ENCODE data around the gene TMEM51. TPM values are rescaled to one million over a fixed set of nuclear protein-coding genes. Genes with fewer than 3 reads are reported as not detected.

TMEM51 gene
- total RNA-seq, 1 donor from 2014 or later: 9.3 TPM

DNA sequence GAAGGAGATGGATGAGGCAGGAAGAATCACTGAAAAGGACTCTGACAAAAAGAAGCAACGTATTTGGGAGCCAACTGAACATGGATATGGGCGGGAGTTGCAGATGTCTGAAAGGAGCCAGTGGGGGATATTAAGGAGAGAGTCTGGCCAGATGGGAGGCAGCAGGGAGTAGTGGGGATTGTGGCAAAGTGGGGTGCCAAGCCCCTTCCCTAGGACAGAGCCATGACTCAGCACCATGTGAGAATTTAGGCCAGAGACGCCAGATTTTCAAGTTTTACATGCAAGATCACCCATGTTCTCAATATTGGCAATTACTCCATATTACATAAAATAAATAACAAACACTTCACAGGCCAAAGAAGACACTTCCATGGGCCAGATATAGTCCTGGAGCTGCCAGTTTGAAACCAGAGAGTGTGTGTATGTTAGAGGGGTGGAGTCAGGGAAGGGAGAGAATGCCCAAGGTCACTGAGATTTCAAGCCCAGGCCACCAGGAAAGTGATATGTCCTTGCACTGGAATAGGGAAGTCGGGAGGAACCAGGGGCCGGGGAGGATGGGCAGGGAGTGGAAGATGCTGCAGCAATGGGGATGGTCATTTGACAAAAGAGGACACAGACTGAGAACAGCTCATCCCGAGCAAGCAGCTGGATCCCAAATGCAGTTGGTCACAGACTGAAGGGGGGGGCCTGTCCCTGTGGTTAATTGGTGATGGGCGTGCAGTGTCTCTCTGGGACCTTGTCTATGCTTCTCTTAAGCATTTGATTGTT is 23.5 kb downstream of the TMEM51 start:
- DNase-seq (ENCODE audit: low read depth in 2 of 2): no peak

GRCh38 chr1:15177710-15178166 is 24.2 kb downstream of the TMEM51 start:
- DNase-seq (ENCODE audit: low read depth in 2 of 2): peak; percentile 31 to 88

GRCh38 chr1:15178571-15179484 is 25.3 kb downstream of the TMEM51 start:
- peak; percentile 92 to 93 for DNase-seq (ENCODE audit: low read depth in 2 of 2)

DNA sequence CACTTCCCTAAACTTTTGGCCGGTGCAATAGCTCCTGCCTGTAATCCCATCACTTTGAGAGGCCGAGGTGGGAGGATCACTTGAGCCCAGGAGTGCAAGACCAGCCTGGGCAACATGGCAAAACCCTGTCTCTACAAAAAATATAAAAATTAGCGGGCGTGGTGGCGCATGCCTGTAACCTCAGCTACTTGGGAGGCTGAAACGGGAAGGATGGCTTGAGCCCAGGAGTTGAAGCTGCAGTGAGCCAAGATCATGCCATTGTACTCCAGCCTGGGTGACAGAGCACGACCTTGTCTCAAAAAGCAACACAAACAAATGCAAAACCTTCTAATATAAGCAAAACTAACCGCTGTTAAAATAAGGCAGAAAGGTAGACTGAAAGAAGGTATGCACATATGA is 25.9 kb downstream of the TMEM51 start:
- DNase-seq (ENCODE audit: low read depth in 2 of 2): no peak

DNA sequence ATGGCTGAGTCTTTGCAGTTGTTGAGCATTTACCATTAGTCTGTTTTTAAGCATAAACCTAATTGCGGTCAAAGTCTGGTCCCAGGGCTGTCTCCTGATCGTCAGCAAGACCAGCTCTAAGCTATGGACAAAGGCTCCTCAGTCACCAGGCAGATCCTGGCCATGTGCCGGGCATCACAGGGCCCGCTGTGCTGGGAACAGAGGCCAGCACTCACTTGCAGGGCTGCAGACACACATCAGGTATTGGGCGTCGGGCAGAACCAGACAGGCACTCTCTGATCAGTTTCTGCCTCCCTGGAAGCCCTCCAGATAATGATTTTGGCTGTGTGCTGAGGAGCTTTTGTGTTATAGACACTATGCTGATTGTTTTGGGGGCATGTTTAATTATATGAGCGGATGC is 26.6 kb downstream of the TMEM51 start:
- no peak for DNase-seq (ENCODE audit: low read depth in 2 of 2)

- no peak for DNase-seq (ENCODE audit: low read depth in 2 of 2)
These were observed 27.5 kb downstream of the TMEM51 start for GRCh38 chr1:15180945-15181523.

DNA sequence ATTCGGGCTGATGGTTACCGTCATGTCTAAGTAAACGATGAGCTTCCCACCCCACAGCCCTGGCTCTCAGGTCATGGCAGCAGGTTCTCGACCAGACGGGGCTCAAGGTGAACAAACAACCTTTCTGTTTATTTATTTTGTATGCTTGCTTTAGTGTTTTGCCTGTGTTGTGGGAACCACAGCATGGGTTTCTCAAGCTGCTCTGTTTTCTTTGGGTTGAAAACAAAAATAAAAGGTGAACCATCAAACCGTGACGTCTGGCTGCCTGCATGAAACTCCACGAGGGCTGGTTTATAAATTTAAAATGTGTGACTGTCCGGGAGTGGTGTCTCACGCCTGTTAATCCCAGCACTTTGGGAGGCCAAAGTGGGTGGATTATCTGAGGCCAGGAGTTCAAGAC is 28.0 kb downstream of the TMEM51 start:
- DNase-seq (ENCODE audit: low read depth in 2 of 2): no peak

DNA sequence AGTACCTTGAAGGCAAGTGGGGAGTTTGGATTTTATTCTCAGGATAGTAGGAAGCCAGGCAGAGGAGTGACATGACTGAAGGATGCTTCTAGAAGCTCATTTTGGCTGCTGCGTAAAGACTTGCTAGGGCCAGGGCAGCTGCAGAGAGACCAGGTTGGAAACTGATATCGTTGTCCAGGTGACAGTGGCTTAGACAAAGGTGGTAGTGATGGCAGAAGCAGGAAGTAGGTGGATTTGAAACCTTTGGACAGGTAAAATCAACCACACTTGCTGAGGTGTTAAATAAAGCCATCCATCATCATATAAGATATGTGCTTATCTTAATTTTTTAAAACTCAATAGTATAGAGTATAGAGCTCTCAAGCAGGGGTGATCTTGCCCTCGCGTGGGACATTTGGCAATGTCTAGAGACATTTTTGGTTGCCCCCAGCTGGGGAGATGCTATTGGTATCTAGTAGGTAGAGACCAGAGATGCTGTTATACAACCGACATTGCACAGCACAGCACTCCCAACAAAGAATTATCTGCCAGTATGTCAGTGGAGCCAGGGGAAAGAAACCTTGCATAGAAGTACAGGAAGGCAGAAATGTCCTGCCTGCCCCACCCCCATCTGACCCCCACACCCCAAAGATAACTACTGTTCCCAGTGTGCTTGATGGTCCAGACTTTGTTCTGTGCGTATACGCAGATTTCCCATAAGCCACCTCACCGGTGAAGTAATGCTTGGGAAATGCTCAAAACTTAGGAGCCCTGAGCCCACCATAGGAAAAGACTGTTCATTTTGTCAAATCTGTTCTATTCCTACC is 31.1 kb downstream of the TMEM51 start:
- no peak for DNase-seq (ENCODE audit: low read depth in 2 of 2)

- no peak for DNase-seq (ENCODE audit: low read depth in 2 of 2)
These were observed 32.1 kb downstream of the TMEM51 start for GRCh38 chr1:15185617-15186016.

DNA sequence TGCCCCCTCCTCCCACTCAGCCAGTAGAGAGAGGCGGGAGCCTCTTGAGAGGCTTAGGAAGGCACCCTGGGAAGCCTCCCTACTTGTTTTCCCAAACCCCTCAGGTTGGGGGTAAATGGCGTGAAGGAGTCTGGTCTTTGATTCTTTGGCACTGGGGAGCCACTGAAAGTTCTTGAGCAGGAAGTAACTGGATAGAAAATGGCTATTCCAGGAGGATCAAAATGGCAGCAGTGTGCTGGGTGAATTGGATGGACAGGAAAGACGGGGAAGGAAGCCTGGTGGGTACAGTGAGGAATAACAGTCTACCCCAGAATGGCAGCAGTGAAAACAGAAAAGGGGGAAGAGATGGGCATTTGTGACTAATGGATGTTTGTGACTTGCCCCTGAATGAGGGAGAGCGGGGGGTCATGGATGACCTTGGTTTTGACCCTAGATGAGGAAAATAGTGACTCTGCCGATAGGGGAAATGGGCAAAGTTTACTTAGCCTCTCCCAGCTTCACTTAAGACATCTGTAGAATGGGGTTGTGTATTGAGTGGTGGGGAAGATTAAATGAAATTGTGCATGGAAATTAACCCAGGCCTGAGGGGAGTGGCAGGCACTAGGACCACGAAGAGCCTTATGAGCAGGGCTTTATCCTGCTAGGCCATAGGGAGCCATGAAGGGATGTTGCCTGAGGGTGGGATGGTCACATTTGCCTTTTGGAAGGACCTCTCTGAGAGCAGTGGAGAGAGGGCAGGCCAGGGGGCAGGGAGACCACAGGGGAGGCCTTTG is 32.7 kb downstream of the TMEM51 start:
- no peak for DNase-seq (ENCODE audit: low read depth in 2 of 2)

DNA sequence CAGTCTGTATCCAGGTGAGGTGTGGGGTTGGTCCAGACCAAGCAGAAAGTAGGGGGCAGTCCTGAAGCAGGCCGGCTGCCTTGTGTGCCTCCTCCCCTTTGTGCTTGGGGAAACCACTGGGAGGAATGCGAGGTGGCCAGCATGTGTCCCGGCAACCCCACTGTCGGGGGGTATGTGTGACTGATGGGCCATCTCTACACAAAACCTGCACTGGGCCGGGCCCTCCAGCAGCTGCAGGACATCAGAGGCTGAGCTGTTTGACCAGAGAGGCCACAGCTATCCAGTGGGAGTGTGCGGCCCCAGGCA is 33.3 kb downstream of the TMEM51 start:
- no peak for DNase-seq (ENCODE audit: low read depth in 2 of 2)

DNA sequence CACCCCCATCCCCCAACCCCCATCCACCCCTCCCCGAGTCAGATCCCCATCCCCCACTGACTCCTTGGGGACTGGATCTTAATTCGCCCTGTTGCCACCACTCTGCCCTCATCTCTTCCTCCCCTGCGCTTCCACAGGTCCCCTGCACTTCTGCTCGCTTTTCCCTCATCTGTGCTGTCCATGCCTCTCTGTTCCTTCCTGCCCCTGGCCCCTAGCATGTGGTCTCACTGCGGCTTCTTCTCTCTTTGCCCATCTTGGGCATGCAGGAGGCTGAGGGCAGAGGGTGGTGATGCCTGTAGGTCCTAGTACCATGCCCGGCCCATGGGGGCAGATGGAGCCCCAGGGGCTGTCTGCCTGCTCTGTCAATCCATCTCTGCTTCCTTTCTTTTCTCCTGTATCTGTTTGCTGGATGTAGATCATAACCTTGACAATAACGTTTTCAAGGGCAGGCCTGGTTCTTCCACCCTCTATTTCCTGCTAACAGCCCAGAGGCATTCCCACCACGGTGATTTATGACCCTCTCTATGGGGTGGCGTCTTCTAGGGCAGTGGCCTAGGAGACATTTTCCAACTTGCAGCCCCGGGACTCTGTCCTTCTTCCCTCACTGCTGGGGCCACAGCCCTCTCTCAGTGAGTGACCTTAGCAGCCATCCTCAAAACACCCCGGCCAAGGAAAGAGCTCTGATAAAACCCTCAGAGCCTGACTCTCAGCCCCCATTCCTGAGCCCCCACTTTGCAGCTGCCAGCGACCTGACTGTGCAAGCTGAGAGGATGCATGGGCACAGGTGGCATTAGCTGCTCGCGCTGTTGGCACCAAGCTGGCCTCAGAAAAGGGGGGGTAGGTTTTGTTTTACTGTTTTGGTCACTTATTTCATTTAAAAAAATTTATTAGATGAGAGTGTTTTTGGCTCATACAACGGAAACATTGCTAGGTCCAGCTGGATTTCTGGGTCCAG is 33.9 kb downstream of the TMEM51 start:
- DNase-seq (ENCODE audit: low read depth in 2 of 2): no peak

GRCh38 chr1:15188130-15188524 is 34.6 kb downstream of the TMEM51 start:
- peak in 1 of 2 donors; percentile 28 for DNase-seq (ENCODE audit: low read depth in 2 of 2)

DNA sequence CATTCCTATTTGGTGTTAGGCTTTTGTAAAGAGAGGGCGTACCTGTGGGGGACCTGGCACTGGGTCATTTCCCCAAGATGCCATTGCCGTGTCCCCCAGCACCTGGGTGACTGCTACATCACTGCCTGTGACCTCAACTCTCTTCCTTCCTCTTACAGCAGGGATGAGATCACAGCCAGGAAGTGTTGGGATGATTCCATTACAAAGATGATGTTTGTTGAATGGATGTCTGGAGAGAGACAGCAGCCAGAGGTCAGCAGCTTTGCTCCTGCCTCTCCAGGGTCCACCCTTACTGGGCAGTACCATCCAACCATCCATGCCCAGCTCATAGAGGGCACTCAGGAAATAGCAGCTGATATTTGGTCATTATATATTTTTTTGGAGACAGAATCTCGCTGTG is 35.1 kb downstream of the TMEM51 start:
- peak; percentile 82 to 91 for DNase-seq (ENCODE audit: low read depth in 2 of 2)

- peak in 1 of 2 donors; percentile 26 for DNase-seq (ENCODE audit: low read depth in 2 of 2)
These were observed 36.3 kb downstream of the TMEM51 start for GRCh38 chr1:15189692-15190370.

DNA sequence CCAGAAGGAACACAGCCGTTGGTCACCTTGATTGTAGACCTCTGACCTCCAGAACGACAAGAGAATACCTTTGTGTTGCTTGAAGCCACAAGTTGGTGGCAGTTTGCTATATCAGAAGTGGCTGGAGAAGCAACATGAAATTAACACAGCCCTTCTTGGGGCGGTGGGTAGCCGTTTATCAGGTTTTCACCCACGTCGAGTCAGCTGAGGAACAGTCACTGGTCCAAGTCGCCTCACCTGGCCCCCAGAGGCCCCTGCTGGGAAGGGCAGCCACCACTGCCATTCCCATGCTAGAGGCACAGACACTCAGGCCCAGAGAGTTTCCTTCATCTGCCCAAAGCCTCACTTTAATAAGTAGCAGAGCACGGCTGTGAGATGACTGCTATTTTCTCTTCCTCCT is 37.7 kb downstream of the TMEM51 start:
- DNase-seq (ENCODE audit: low read depth in 2 of 2): no peak

GRCh38 chr1:15191770-15192169 is 38.2 kb downstream of the TMEM51 start:
- DNase-seq (ENCODE audit: low read depth in 2 of 2): no peak

DNA sequence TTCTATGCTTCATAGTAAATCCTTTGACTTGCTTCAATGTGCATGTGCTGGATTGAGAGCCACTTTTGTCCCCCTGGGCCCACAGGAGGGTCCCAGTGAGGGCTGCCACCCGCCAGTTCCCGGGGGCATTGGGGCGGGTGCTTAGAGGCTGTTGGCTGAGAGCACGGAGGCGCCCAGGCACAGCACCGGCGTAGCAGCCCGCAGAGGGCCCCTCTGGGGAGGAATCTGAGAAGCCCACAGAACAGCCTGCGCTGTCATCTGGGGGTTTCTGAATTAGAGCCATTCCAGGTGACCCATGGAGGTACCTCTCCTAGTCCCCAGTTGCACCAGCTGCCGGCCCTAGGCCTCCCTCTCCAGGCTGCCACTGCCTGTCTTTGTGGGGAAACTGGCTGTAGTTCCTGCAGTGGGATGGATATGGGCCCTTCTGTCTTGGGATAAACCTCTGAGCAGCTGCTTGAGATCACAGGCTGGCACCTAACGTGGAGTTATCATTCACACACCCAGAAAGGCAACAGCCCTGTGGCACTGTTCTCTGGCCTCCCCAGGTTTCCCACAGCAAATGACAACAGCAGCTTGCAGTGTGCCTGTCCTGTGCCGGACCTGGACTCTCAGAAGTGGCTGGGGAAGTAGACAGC is 39.5 kb downstream of the TMEM51 start:
- DNase-seq (ENCODE audit: low read depth in 2 of 2): no peak
